HL-60 (cell line): ENCODE measurements around the gene IL17RD.

Source experiments
- DNase-seq, 2 experiments: peaks; one replicate each; pipeline ENCODE4 v3.0.0-alpha.2; 2010 to 2020; ENCODE audit warnings: low read depth in 1 of 2, low spot score in 1 of 2
- H3K27ac ChIP-seq: fragments of 250-450 bp; sonication (Bioruptor Pico); replicated peaks from 2 replicates; pipeline ENCODE4 v1.5.1; 2020; ENCODE audit warnings: mild to moderate bottlenecking, moderate library complexity
- H3K27me3 ChIP-seq: fragments of 250-450 bp; sonication (Bioruptor Pico); 2 replicates; pipeline ENCODE4 v1.5.1; 2021; ENCODE audit warnings: mild to moderate bottlenecking, moderate library complexity; ENCODE audit not compliant: insufficient read depth, poor library complexity, severe bottlenecking
- H3K4me3 ChIP-seq: replicated peaks from 2 replicates; pipeline ENCODE4 v1.5.1; 2011; ENCODE audit warnings: mild to moderate bottlenecking, control low read depth, low read length; ENCODE audit not compliant: insufficient read depth
- CTCF ChIP-seq: IDR thresholded peaks from one replicate; pipeline ENCODE4 v1.5.1; 2011; ENCODE audit warnings: low read length, control low read depth, inconsistent platforms; ENCODE audit not compliant: insufficient read depth
- GABPA ChIP-seq: IDR thresholded peaks from 2 replicates; pipeline ENCODE4 v1.6.1; 2012; ENCODE audit warnings: low read depth
- POLR2AphosphoS5 ChIP-seq: IDR thresholded peaks from 2 replicates; pipeline ENCODE4 v1.6.1; 2012; ENCODE audit warnings: low read depth
- SPI1 ChIP-seq: IDR thresholded peaks from 2 replicates; pipeline ENCODE4 v1.6.1; 2012; ENCODE audit warnings: low read depth, mild to moderate bottlenecking, borderline replicate concordance
- TF ChIP-seq, protein P1 (sequence below): IDR thresholded peaks from 2 replicates; pipeline ENCODE4 v1.6.1; 2012; ENCODE audit warnings: low read depth; ENCODE audit not compliant: insufficient replicate concordance

Gene IL17RD

GRCh38 chr3:57165641-57166040 is 488 bp upstream of the IL17RD start:
- Histone ChIP-seq H3K27ac (no peak overlapping the region), H3K4me3 (no peak overlapping the region; the same call in 1 of the 2 replicates), H3K27me3 (peaks cover 36% of the 10 kb centered on the region)
- DNase-seq: no peak
- TF ChIP-seq GABPA (no peak), POLR2AphosphoS5 (no peak), SPI1 (no peak), CTCF (no peak)
- TF ChIP-seq, protein P1, sequence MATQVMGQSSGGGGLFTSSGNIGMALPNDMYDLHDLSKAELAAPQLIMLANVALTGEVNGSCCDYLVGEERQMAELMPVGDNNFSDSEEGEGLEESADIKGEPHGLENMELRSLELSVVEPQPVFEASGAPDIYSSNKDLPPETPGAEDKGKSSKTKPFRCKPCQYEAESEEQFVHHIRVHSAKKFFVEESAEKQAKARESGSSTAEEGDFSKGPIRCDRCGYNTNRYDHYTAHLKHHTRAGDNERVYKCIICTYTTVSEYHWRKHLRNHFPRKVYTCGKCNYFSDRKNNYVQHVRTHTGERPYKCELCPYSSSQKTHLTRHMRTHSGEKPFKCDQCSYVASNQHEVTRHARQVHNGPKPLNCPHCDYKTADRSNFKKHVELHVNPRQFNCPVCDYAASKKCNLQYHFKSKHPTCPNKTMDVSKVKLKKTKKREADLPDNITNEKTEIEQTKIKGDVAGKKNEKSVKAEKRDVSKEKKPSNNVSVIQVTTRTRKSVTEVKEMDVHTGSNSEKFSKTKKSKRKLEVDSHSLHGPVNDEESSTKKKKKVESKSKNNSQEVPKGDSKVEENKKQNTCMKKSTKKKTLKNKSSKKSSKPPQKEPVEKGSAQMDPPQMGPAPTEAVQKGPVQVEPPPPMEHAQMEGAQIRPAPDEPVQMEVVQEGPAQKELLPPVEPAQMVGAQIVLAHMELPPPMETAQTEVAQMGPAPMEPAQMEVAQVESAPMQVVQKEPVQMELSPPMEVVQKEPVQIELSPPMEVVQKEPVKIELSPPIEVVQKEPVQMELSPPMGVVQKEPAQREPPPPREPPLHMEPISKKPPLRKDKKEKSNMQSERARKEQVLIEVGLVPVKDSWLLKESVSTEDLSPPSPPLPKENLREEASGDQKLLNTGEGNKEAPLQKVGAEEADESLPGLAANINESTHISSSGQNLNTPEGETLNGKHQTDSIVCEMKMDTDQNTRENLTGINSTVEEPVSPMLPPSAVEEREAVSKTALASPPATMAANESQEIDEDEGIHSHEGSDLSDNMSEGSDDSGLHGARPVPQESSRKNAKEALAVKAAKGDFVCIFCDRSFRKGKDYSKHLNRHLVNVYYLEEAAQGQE: no peak

GRCh38 chr3:57164217-57164656 is 916 bp downstream of the IL17RD start:
- no peak for DNase-seq
- Histone ChIP-seq H3K4me3 (no peak overlapping the region), H3K27ac (no peak overlapping the region), H3K27me3 (peaks cover 36% of the 10 kb centered on the region)
- no peak for TF ChIP-seq SPI1
- TF ChIP-seq POLR2AphosphoS5: no peak
- TF ChIP-seq CTCF: no peak
- no peak for TF ChIP-seq GABPA
- TF ChIP-seq, protein P1: no peak

DNA sequence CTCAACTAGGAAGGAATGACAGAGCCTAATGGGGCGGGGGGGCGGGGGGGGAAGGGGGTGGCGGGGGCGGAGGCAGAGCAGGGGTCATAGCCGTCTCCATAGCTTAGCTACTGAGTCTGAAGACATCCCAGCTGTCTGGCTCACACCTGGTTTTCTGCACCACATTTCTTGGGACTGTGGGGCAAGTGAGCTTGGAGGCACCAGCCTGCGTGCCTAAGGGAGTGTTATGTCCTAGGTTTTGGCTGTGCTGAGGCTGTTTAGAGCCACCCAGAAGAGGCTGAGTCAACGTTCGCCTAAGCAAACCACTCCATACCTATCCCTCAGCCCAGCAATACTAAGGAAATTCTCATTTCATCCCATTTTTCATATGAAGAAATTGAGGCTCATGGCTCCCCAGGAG is 1.4 kb downstream of the IL17RD start:
- H3K27me3 ChIP-seq: peaks cover 36% of the 10 kb centered on the region
- DNase-seq: no peak
- no peak for TF ChIP-seq POLR2AphosphoS5
- TF ChIP-seq, protein P1: no peak
- no peak overlapping the region for H3K4me3 ChIP-seq
- no peak overlapping the region for H3K27ac ChIP-seq
